ENCODE results near the gene NACA2.
"Not testable (repeated sequence)": the region's sequence is repeated elsewhere in the genome, so short reads cannot be mapped to it uniquely, and the experiment has no call there.

NACA2 gene

DNA sequence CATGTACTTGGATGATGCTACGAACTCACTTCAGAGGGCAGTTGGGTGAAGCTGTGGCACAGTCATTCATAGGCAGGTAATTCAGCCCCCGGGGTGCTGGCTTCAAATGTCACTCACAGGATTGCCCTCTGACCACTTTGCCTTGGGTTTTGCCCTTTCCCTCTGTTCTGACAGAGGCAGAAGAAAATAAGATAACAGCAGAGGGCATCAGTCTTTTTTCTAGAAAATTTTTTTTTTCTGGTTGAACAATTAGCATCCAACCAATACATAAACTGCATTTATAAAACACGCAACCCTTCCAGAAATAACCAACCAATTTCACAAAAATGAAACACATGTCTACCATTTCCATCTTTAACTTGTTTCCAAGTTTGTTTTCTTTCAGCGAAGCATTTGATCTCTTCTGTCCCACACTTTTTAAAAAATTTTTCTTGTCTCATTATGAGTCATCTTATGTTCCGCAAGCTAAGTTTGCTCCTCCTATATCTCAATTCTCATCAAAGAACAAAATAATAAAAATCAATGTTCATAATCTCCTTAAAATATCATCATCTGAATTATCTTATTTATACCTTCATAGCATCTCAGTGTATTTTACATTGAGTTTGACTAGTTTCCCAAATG is 15.6 kb downstream of the NACA2 start:
- no peak for DNase-seq

- no peak for DNase-seq
These were observed 16.3 kb downstream of the NACA2 start for GRCh38 chr17:61574542-61575351.

DNA sequence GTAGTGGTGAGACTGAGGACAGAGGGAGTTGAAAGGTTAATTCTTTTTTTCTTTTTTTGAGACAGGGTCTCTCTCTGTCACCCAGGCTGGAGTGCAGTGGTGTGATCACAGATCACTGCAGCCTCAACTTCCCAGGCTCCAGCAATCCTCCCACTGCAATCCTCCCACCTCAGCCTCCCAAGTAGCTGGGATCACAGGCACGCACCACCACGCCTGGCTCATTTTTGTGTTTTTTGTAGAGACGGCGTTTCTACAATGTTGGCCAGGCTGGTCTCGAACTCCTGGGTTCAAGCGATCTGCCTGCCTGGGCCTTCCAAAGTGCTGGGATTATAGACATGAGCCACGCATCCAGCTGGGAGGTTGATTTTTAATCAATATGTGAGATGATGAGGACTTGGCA is 18.5 kb downstream of the NACA2 start:
- not testable (repeated sequence) for DNase-seq

GRCh38 chr17:61571624-61572023 is 19.4 kb downstream of the NACA2 start:
- DNase-seq: no peak

DNA sequence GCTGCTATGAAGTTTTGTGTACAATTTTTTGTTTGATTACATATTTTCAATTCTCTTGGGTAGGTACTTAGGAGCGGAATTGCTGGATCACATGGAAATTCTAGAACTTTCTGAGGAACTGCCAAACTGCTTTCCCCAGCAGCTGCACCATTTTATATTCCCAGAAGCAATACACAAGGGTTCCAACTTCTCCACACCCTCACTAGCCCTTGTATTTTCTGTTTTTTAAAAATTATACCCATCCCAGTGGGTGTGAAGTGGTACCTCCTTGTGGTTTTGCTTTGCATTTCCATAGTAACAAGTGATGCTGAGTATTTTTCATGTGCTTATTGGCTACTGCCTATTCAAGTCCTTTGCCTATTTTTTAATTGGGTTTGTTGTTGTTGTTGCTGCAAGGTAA is 20.9 kb downstream of the NACA2 start:
- no peak for DNase-seq

- DNase-seq: not testable (repeated sequence)
These were observed 21.5 kb downstream of the NACA2 start for GRCh38 chr17:61569525-61569924.

- no peak for DNase-seq
These were observed 22.6 kb downstream of the NACA2 start for GRCh38 chr17:61568219-61569072.

- DNase-seq: no peak
These were observed 23.8 kb downstream of the NACA2 start for GRCh38 chr17:61567045-61567802.

GRCh38 chr17:61566448-61566847 is 24.6 kb downstream of the NACA2 start:
- not testable (repeated sequence) for DNase-seq

DNA sequence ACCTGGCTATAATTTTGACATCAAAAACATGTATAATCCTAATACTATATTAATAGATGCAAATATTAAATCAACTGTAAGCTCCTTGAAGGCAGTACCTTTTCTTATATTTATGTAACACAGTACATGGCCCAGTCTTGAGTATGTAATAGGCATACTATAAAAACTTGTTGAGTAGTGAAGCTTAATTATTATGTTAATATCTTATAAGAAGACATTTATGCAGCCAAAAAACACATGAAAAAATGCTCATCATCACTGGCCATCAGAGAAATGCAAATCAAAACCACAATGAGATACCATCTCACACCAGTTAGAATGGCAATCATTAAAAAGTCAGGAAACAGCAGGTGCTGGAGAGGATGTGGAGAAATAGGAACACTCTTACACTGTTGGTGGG is 25.2 kb downstream of the NACA2 start:
- DNase-seq: not testable (repeated sequence)

GRCh38 chr17:61565213-61565612 is 25.8 kb downstream of the NACA2 start:
- DNase-seq: no peak

GRCh38 chr17:61562287-61562686 is 28.7 kb downstream of the NACA2 start:
- DNase-seq: no peak

DNA sequence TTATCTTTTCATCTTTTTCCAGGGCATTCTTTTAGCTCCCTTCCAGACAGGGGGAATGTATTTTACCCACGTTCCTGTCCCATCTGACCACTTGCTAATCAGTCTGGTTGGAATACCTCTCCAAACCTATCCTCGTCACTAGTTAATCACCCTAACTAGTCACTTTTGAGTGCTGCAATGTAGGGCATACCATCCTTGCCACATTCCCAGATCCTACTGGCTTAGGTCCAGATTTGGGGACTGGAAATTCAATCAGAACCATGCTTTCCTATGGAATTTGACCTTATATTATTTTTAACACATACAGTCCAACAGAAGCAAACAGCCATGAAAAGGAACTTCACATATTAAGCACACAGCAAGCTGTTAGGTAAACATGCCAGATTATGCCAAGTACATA is 29.7 kb downstream of the NACA2 start:
- DNase-seq: no peak

GRCh38 chr17:61560071-61560470 is 30.9 kb downstream of the NACA2 start:
- DNase-seq: no peak

DNA sequence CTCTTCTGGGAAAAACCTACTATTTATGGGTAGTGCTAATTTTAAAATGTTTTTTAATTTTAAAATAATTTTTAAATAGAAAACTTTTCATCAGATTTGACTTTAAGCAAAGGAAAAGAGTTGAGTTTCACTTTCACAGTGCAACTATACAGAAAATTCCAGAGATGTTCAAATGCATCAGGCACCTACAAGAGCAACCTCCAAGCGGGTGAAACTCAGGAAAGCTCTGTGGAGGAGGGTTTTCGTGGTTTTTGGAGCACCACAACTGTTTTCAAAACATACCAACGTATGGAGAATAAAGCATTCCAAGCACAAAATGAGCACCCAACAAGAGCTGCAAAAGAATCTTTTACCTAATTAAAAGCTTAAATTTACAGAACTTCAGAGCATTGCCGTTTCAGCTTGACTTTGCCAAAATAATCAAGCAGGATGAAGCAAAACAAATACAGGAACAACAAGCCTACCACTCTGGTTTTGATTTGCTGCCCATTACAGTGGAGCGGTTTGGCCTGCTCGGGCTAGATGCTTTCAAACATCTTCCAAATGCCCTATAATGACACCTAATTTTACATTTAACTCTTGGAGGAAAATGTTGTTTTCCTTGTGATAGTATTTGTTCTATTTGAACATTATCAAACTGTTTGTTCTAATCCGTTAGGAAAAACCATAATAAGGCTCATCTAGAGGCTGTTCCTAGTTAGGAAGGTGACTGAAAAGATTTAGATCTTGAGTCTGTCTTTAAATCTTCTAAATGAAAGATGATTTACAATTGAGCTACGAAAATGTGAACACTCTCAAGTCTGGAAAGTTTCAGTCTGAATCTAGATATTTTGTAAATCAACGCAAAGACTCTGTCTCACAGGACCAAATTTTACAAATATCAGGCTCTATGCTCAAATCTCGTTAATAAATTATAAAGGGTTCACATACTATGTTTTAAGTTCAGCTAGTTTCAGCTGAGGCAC is 34.5 kb downstream of the NACA2 start:
- DNase-seq: no peak

DNA sequence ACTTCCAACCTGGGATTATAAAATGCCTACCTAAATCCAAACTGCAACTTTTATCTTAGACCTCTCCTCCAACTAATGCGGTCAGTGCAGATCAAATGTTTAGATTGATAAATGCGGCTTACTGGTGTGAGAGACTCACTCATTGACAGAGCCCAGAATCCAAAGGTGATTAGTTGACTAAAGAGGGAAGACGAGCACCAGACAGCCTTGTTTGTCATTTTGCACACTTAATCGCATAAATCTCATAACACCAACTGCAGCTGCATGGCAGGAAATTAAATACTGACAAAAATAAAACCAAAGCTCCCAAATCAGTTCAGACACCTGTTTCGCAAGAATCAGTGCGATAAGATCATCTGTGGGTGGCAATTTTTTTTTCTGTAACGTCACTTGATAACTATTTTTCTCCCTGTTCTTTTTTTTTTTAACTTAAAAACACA is 35.9 kb downstream of the NACA2 start:
- no peak for DNase-seq

DNA sequence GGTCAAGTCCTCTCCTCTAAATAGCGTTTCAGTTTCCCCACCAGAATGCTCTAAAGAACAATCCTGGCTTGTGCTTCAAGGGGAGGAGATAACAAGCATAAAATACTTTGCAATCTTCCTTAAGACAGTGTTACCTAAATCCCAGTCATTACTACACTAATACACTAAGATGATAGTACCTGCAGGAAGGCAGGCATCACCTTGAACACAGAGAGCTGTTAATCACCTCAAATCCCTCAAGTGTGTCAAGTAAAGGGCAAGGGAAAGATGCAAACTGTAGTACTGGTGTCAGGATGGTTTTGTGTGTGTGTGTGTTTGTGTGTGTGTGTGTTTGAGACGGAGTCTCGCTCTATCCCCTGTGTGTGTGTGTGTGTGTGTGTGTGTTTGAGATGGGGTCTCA is 36.8 kb downstream of the NACA2 start:
- DNase-seq: no peak

DNA sequence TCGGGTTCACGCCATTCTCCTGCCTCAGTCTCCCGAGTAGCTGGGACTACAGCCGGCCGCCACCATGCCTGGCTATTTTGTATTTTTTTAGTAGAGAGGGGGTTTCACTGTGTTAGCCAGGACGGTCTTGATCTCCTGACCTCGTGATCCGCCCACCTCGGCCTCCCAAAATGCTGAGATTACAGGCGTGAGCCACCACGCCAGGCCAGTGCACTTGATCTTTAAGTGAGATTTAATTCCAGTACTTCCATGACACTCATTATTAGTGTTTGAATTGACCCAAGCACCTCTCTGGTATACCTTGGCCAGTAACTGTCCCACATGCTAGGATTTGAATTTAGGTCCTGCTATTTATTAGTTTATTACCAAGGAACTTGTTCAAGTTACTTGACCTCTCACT is 38.5 kb downstream of the NACA2 start:
- DNase-seq: not testable (repeated sequence)

DNA sequence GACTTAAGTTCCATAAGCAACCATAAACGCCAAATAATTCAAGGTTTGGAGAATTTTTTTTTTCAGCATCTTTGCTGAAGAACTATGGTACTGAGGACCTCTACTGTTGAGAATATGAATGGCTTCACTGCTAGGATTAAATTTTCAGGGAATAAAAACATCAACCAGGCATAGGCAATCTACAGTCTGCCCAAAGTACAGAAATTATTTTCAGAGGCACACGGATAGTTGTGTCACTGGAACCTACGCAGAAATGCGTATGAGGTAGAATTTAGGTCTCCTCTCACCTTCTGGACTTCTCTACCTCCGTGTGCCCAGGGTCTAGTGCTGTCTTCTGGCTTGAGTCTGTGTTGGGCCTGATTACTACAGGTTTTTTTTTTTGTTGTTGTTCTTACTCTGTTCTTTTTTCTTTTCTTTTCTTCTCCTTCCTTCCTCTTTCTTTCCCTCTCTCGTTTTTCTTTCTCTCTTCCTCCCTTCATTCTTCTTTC is 39.7 kb downstream of the NACA2 start:
- no peak for DNase-seq

DNA sequence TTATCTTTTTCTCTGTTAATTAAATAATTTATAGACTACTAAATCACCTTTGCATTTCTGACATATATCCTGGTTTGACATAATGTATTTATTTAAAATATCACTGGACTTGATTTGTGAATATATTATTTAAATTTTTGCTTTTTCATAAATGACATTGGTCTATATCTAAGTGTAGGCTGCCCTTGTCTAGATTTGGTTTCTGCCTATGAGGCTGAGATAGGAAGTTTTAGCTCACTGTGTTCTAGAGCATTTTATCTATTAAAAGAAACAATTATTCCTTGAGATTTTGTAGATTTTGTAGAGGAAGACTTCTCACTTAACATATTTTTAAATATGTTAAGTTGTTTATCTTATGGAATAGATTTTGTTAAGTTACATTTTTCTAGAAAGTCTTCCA is 43.9 kb downstream of the NACA2 start:
- DNase-seq: no peak

DNA sequence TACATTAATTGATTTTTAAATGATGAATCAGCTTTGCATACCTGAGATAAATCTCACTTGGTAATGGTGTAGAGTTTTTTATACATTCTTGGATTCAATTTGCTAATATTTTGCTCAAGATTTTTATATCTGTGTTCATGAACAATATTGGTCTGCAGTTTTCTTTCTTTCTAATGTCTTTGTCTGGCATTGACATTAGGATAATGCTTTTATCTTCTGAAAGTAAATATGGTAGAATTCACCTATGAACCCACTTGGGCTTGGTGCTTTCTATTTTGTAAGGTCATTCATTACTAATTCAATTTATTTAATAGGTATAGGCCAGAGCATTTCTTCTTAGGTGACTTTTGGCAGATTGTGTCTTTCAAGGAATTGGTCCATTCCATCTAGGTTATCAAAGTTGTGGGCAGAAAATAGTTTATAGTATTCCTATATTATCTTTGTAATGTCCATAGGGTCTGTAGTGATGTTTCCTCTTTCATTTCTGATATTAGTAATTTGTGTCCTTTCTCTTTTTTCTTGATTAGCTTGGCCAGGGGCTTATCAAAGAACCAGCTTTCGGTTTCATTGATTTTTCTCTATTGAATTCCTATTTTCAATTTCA is 45.6 kb downstream of the NACA2 start:
- no peak for DNase-seq
